Measurements from ENCODE around the gene ANO2. TPM values are rescaled to one million over a fixed set of nuclear protein-coding genes. Genes with fewer than 3 reads are reported as not detected.

The ANO2 gene
- total and polyA plus RNA-seq, 2 donors (not counting 3 experiments of a cell fraction or from before 2014, with no cell fraction given) = 15.4 to 65.0 TPM

- Histone ChIP-seq H3K79me2 (ENCODE audit: control insufficient read depth, insufficient read depth, low read length) (no peaks in the 10 kb centered on the region), H2AFZ (ENCODE audit: low read depth, low read length) (no peak overlapping the region), H3K4me3 (replicated peaks in 1 of 3; ENCODE audit: insufficient read depth in 1 of 3, low read depth in 1 of 3, low read length in 3 of 3) (no peak overlapping the region), H3K36me3 (ENCODE audit: control insufficient read depth in 2 of 2, extremely low read depth in 1 of 2, insufficient read depth in 2 of 2, low read length in 2 of 2) (peaks cover 27 to 52% of the 10 kb centered on the region in 2 experiments), H3K9ac (replicated peaks; ENCODE audit: extremely low read depth, insufficient read depth, low read length) (no peak overlapping the region), H3K4me1 (ENCODE audit: control insufficient read depth, extremely low read depth, insufficient read depth, low read length) (no peaks in the 10 kb centered on the region), H3K9me1 (replicated peaks; ENCODE audit: control insufficient read depth, extremely low read depth, insufficient read depth, low read length) (no peaks in the 10 kb centered on the region), H4K20me1 (replicated peaks; ENCODE audit: control insufficient read depth, extremely low read depth, insufficient read depth, low read length) (peaks cover 8% of the 10 kb centered on the region), H3K27me3 (ENCODE audit: control insufficient read depth in 2 of 2, insufficient read depth in 2 of 2, low read length in 2 of 2) (no peaks in the 10 kb centered on the region), H3K9me3 (replicated peaks; ENCODE audit: control insufficient read depth, insufficient read depth, low read length) (no peaks in the 10 kb centered on the region), H3K4me2 (ENCODE audit: insufficient read depth, low read length) (no peak overlapping the region), H3K27ac (ENCODE audit: insufficient read depth, low read depth, low read length) (no peak overlapping the region)
- POLR2A ChIA-PET = no interaction called here
- FAIRE-seq (no peak), DNase-seq (ENCODE audit: low read depth, low spot score) (no peak)
- intact Hi-C loops (cut with micrococcal nuclease) = no loop called here
- dilution Hi-C loops (cut with MboI; ENCODE audit: extremely low pct_ligation_motif_present, low sequenced_read_pairs) = no loop called here
- CTCF ChIA-PET = no interaction called here
- BruUV-seq (replicated peaks) = no TSS peak
- TF ChIP-seq FOS (IDR thresholded peaks at IDR 0.05; ENCODE audit: borderline replicate concordance, insufficient read depth, low read length) = no peak
- TF ChIP-seq EZH2 (IDR thresholded peaks at IDR 0.05; ENCODE audit: borderline replicate concordance, low read depth, low read length, severe bottlenecking) = no peak
- TF ChIP-seq, protein P1, sequence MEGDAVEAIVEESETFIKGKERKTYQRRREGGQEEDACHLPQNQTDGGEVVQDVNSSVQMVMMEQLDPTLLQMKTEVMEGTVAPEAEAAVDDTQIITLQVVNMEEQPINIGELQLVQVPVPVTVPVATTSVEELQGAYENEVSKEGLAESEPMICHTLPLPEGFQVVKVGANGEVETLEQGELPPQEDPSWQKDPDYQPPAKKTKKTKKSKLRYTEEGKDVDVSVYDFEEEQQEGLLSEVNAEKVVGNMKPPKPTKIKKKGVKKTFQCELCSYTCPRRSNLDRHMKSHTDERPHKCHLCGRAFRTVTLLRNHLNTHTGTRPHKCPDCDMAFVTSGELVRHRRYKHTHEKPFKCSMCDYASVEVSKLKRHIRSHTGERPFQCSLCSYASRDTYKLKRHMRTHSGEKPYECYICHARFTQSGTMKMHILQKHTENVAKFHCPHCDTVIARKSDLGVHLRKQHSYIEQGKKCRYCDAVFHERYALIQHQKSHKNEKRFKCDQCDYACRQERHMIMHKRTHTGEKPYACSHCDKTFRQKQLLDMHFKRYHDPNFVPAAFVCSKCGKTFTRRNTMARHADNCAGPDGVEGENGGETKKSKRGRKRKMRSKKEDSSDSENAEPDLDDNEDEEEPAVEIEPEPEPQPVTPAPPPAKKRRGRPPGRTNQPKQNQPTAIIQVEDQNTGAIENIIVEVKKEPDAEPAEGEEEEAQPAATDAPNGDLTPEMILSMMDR (IDR thresholded peaks at IDR 0.05; ENCODE audit: extremely low read depth in 1 of 2, insufficient read depth in 1 of 2, low read depth in 1 of 2, low read length in 2 of 2) = no peak
- TF ChIP-seq GATA2 (IDR thresholded peaks at IDR 0.05; ENCODE audit: insufficient read depth, insufficient read length, low read depth, low read length) = no peak
- no peak for TF ChIP-seq JUN (IDR thresholded peaks at IDR 0.05; ENCODE audit: borderline replicate concordance, insufficient read depth, insufficient read length, low read depth)
- TF ChIP-seq, protein P2, sequence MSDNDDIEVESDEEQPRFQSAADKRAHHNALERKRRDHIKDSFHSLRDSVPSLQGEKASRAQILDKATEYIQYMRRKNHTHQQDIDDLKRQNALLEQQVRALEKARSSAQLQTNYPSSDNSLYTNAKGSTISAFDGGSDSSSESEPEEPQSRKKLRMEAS (IDR thresholded peaks at IDR 0.05; ENCODE audit: insufficient read depth, insufficient read length) = no peak
Measured at GRCh38 chr12:5904969-5905368, 40.1 kb downstream of the ANO2 start.
